ENCODE data around the gene CDC20.

DNA sequence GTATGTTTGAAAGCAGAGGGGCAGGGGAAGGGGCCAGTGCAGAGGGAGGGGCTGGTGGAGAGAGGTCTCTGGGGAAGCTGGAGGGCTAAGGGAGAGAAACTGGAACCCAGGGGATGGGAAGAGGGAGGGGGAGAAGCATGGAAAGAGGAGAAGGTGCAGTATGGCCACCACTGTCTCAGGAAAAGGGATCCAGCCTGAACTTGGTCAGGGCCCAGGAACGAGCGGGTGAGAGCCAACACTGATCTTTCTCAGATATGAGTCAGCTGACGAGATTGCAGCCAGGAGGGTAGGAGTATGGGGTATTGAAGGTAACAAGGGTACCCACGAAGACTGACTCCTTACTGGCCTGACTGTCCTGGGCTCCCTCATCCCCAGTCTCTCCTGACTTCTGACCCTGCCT is 40.0 kb upstream of the CDC20 start:
- TF ChIP-seq, protein P1, sequence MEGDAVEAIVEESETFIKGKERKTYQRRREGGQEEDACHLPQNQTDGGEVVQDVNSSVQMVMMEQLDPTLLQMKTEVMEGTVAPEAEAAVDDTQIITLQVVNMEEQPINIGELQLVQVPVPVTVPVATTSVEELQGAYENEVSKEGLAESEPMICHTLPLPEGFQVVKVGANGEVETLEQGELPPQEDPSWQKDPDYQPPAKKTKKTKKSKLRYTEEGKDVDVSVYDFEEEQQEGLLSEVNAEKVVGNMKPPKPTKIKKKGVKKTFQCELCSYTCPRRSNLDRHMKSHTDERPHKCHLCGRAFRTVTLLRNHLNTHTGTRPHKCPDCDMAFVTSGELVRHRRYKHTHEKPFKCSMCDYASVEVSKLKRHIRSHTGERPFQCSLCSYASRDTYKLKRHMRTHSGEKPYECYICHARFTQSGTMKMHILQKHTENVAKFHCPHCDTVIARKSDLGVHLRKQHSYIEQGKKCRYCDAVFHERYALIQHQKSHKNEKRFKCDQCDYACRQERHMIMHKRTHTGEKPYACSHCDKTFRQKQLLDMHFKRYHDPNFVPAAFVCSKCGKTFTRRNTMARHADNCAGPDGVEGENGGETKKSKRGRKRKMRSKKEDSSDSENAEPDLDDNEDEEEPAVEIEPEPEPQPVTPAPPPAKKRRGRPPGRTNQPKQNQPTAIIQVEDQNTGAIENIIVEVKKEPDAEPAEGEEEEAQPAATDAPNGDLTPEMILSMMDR (conservative IDR thresholded peaks at IDR 0.05; ENCODE audit: low read length), result no peak
- no peak for TF ChIP-seq EZH2phosphoT487 (IDR thresholded peaks at IDR 0.05; ENCODE audit: borderline replicate concordance)
